HG03060 (cell line): ENCODE data around the gene LRTM1.

Source experiments
- ATAC-seq: cut with Tn5 transposase; IDR thresholded peaks from one replicate; pipeline ENCODE4 v1.9.1; 2021; ENCODE audit warnings: low read depth, moderate number of reproducible peaks; ENCODE audit not compliant: unreplicated experiment

The LRTM1 gene

GRCh38 chr3:54941690-54942362 lies 14.0 kb upstream of the LRTM1 start:
- ATAC-seq: no peak

- no peak for ATAC-seq
Measured at GRCh38 chr3:54940971-54941370, 13.1 kb upstream of the LRTM1 start.

DNA sequence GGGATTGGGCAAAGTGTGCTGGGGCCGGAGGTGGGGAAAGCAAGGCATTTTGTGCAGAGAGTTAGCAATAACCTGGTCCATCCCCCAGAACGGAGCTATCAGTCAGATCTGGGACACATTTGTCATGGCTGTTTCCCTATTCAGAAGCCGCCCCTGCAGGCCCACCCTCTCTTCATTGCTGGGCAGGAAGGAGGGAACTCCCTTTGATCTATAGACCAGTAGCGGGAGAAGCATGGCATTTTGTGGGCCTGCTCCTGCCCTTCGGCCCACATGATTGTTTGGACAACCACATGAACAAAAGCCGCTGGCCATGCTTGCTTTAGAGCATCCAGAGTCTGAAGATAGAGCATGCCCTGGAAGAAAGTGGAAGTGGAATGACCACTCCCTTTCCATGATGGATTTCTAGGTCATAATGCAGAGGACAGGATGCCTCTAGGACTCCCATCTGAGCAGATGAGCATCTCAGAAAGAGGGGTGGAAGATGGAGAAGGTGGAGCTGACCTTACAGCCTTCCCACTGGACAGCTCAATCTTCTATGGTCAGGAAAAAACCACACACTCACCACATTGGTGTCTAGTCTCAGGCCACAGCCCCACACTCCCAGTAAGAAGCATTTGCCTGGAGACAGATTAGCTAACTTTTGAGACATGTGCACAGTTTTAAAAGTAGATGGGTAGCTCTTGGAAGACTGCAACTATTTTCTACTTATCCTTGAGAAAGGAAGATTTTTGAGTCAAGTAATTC lies 11.9 kb upstream of the LRTM1 start:
- ATAC-seq: no peak

DNA sequence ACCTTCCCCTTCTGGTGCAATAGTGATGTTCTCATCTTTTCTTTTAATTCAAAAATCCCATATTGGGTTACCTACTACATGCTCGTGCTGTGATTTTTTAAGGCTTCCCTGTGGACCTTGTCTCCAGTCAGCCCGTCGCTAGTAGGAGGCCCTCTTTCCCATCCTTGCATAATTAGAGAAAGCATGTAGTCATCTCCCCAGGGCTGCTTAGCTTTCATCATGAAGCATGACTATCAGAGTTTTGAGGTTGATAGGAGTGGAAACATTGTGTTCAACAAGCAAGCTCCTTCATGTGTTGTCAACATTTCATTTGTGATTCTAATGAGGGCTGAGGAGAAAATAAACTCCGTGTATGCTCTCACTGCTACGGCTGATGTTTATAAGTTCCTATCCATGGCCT lies 8.7 kb upstream of the LRTM1 start:
- ATAC-seq: no peak

DNA sequence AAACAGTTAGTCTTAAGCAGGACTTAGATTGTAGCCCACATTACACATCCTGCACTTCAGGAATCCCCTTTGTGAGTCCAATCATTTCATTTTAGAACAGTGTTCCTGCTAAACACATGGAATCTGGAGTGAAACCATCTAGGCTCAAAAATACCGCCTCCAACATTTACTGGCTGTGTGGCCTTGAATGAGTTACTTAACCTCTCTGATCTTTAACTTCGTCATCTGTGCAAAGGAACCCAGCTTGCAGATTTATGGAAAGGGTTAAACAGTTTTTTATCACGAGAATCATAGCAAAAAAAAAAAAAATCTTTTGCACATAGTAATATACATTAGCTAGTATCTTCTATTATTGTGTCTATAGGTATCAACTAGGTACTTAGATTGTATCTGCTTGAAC lies 8.0 kb upstream of the LRTM1 start:
- ATAC-seq: no peak

DNA sequence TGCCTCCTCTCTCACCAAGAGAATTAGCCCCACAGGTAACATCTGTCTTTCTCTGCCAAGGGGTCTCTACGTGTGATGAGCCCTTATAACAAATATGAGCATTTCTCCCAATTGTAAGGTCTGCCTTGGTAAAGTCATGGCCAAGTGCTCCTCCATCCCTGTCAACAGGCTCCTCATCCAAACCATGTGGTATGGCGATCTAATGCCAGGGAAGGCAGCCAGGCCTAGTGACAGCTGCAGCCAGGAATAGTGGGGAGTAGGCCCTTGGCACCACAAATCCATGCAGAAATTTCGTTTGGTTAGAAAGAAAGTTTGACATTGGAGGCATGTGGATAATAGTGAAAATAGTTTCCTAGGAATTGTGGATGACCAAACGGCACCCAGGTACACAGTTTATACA lies 4.7 kb upstream of the LRTM1 start:
- ATAC-seq: no peak

DNA sequence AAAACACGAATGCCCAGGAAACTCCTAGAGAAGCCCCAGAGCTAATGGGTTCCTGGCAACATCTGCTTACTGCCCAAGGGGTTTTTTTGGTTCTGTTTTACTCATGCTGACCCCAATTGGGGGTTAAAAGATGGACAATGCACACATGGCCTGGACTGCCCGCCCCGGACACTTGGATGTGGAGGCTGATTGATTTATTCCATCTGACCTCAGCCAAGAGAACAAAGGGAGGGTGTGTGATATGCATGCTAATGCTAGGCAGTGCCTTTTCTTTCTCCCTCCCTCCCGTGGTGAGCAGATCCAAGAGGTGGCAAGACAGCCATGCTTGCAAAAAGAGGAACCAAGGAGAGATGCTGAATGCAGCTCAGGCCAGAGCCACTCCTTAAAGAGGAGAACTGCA lies 3.3 kb upstream of the LRTM1 start:
- no peak for ATAC-seq

GRCh38 chr3:54918516-54918915 lies 9.3 kb downstream of the LRTM1 start:
- no peak for ATAC-seq

- no peak for ATAC-seq
Measured at GRCh38 chr3:54917862-54918261, 10.0 kb downstream of the LRTM1 start.

- no peak for ATAC-seq
Measured at GRCh38 chr3:54917174-54917573, 10.7 kb downstream of the LRTM1 start.

- no peak for ATAC-seq
Measured at GRCh38 chr3:54916732-54917131, 11.1 kb downstream of the LRTM1 start.

GRCh38 chr3:54915976-54916375 lies 11.9 kb downstream of the LRTM1 start:
- ATAC-seq: no peak

- ATAC-seq: no peak
Measured at GRCh38 chr3:54915181-54915580, 12.7 kb downstream of the LRTM1 start.

- no peak for ATAC-seq
Measured at GRCh38 chr3:54914180-54914579, 13.7 kb downstream of the LRTM1 start.

- ATAC-seq: no peak
Measured at GRCh38 chr3:54909191-54909590, 18.7 kb downstream of the LRTM1 start.

- ATAC-seq: no peak
Measured at GRCh38 chr3:54906763-54907162, 21.1 kb downstream of the LRTM1 start.

- no peak for ATAC-seq
Measured at GRCh38 chr3:54905920-54906319, 21.9 kb downstream of the LRTM1 start.

- no peak for ATAC-seq
Measured at GRCh38 chr3:54905261-54905888, 22.5 kb downstream of the LRTM1 start.

DNA sequence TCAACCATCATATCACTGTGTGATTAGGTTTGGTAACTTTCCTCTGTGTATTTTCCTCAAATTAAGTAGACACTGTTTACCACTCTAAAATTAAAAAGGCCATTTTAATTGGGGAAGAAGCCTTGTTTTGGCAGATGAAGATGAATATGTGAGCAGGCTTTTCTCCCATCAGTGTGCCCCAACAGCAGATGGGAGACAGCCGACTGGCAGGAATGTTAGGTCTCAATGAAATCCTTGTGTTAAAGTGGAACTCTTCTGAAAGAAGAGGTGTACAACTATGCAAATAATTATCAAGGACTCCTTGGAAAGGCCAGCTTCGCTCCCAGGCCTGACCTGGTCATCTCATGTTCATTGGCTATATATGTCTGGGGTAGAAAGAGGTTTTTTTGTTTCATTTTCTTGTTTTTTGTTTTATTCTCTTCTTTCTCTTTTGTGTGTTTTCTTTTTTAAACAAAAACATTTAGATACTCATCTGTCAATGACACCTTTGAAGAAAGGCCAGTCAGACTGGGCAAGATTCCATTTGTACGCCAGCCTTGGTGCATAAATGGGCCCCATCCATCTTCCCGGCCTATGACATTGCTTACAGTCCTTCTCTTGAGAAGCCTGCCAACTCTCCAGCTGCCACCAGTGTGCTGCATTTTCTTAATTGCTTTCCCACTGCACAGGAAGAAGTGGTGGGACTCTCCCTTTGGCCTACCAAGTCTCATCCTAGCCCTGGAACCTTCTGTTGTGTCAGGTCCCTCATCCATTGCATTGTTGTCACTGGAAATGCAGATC lies 25.8 kb downstream of the LRTM1 start:
- ATAC-seq: no peak

DNA sequence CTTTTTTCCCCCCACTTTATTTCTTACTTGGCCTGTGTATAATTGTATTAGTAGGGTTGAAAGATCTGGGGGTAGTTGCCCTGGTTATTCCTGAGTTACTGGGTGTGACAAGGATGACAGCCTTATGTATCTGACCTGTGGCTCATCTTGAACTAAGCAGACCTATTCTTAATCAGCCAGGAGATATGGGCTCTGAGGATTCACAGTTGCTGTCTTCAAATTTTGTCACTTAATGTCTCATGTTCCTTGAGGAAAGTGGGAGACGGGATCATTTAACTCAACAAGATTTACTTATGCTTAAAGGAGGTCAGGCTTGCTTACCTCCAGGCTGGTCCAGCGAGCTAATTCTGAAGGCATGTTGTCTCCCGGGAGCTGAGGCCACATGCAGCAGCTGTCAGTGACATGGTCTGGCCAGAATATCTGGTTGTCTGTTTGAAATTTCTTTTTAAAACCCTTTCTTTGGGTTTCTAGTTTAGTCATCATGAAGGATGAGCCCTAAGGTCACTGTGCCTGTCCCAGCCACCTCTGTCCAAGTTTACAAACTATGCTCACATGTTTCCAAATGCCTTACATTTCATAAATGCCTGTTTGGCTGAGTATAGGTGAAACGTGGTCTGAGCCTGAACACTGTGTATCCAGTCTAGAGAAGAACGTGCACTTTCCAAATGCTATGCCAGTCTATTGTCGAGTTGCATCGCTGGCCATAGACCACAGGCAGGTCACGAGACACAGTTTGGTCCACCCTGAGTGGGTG lies 26.8 kb downstream of the LRTM1 start:
- no peak for ATAC-seq
